Measurements from ENCODE around the gene LIPC. TPM values are rescaled to one million over a fixed set of nuclear protein-coding genes. Genes with fewer than 3 reads are reported as not detected.

LIPC gene
- total RNA-seq, 2 donors from 2014 or later: 0.52 to 0.59 TPM

DNA sequence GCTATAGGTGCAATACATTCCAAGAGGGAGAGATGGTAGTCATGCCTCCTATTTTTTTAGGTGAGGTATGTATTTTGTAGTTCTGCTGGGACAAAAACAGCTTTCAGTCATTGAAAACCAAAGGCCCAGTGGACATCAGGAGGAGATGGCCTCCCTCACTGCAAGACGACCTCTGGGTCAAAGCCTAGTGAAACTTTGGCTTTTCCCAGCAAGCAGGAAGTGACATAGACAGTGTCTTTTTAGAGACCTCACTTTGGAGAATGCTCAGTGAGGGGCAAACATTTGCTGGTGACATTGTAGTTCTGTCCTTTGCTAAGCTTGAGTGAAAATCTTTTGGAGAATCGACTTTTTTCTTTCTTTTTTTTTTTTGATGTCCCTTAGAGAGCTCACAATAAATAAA lies 27.3 kb downstream of the LIPC start:
- TF ChIP-seq, protein P1, sequence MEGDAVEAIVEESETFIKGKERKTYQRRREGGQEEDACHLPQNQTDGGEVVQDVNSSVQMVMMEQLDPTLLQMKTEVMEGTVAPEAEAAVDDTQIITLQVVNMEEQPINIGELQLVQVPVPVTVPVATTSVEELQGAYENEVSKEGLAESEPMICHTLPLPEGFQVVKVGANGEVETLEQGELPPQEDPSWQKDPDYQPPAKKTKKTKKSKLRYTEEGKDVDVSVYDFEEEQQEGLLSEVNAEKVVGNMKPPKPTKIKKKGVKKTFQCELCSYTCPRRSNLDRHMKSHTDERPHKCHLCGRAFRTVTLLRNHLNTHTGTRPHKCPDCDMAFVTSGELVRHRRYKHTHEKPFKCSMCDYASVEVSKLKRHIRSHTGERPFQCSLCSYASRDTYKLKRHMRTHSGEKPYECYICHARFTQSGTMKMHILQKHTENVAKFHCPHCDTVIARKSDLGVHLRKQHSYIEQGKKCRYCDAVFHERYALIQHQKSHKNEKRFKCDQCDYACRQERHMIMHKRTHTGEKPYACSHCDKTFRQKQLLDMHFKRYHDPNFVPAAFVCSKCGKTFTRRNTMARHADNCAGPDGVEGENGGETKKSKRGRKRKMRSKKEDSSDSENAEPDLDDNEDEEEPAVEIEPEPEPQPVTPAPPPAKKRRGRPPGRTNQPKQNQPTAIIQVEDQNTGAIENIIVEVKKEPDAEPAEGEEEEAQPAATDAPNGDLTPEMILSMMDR (IDR thresholded peaks at IDR 0.05): no peak
- DNase-seq (ENCODE audit: low spot score): no peak
- Histone ChIP-seq H3K9me3 (no peaks in the 10 kb centered on the region), H3K27me3 (no peaks in the 10 kb centered on the region), H3K4me3 (no peak overlapping the region), H3K27ac (peak overlapping the region; percentile 27 to 62), H3K4me1 (peaks cover 0 to 26% of the 10 kb centered on the region in 2 donors), H3K36me3 (no peaks in the 10 kb centered on the region)

DNA sequence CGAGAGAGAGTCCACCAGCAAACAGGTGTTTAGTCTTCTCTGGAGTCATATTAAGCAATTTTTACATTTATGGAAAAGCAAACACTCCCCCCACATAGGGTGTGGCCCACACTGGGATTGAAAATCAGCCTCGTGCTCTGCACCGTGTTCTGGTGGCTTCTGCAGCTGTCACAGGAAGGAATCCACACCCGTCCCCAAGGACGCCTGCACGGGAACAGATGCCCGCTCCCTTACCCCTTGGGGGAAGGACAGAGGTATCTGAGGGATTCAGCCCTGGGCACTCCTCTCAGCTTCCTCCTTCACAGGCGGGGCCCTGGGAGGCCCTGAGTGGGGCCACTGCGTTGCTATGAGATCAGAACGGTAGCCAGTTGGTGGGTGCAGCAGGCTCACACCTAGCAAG lies 27.8 kb downstream of the LIPC start:
- no peaks in the 10 kb centered on the region for H3K9me3 ChIP-seq
- H3K4me3 ChIP-seq: no peak overlapping the region
- H3K4me1 ChIP-seq: peaks cover 0 to 26% of the 10 kb centered on the region in 2 donors
- DNase-seq (ENCODE audit: low spot score): no peak
- H3K27me3 ChIP-seq: no peaks in the 10 kb centered on the region
- H3K36me3 ChIP-seq: no peaks in the 10 kb centered on the region
- H3K27ac ChIP-seq: peak overlapping the region; percentile 9 to 62
- TF ChIP-seq, protein P1 (IDR thresholded peaks at IDR 0.05): no peak

GRCh38 chr15:58460116-58460790 lies 28.5 kb downstream of the LIPC start:
- no peak for DNase-seq (ENCODE audit: low spot score)
- Histone ChIP-seq H3K9me3 (no peaks in the 10 kb centered on the region), H3K27me3 (no peaks in the 10 kb centered on the region), H3K36me3 (no peaks in the 10 kb centered on the region), H3K4me3 (no peak overlapping the region), H3K27ac (peak overlapping the region; percentile 9 to 62), H3K4me1 (peaks cover 0 to 26% of the 10 kb centered on the region in 2 donors)
- TF ChIP-seq, protein P1 (IDR thresholded peaks at IDR 0.05): no peak

DNA sequence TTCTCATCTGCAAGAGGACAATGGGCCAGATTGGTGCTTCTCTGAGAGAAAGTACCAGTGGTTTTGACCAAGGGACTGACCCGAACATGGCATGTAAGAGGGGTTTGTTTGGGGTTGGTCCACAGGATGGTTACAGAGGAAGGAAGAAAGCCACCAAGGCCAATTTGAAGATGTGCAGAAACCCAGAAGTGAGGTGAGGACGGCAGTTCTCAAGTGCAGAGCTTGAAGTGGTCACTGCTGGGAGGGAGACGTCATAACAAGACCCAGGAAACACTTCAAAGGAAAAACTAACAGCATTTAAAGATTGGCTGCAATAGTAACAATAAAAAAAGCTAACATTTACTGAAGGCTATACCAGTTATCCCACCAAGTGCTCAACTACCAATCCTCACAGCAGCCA lies 29.1 kb downstream of the LIPC start:
- Histone ChIP-seq H3K27ac (no peak overlapping the region), H3K27me3 (no peaks in the 10 kb centered on the region), H3K4me3 (no peak overlapping the region), H3K36me3 (no peaks in the 10 kb centered on the region), H3K9me3 (no peaks in the 10 kb centered on the region), H3K4me1 (peaks cover 0 to 26% of the 10 kb centered on the region in 2 donors)
- TF ChIP-seq, protein P1 (IDR thresholded peaks at IDR 0.05): no peak
- no peak for DNase-seq (ENCODE audit: low spot score)

DNA sequence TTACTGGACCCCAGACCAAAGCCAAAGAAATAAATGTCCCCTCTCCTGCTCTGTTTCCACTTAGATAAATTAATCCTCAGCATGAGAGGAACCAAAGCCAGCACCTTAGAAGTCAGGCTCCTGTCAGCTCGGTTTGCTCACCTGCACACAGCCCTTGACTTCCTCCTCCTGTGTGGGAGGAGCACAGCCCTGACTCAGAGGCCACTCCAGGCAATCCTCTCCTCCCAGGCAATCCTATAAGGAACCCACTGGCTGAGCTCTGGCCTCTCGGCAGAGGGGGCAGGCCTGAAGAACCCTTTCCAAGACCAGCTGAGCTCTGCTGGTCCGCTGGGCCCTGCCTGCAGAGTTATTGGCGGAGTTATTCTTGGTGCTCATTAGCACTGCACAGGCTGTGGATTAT lies 30.8 kb downstream of the LIPC start:
- Histone ChIP-seq H3K9me3 (no peaks in the 10 kb centered on the region), H3K36me3 (no peaks in the 10 kb centered on the region), H3K27me3 (no peaks in the 10 kb centered on the region), H3K4me3 (no peak overlapping the region), H3K4me1 (peaks cover 0 to 22% of the 10 kb centered on the region in 2 donors), H3K27ac (no peak overlapping the region)
- DNase-seq (ENCODE audit: low spot score): no peak
- TF ChIP-seq, protein P1 (IDR thresholded peaks at IDR 0.05): no peak

Measured in right atrium auricular region (tissue), 2 donors.